ENCODE data around the gene GPC6.

DNA sequence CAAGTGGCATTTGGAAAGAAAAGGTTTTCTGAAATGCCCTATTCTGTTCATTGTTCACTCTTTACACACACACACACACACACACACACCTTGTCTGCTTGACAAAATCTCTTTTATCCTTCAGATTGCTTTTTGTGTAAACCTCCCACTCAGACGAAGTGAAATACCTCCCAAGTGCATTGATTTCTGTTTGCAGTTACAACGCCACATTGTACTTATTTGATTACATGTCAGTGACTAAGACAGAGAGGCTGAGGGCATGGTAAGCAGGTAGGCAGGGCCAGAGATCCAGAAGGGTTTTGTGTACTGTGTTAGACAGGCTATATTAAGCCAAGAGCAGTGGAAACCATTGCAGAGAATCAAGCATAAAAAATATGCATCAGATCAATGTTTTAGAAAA lies 561.8 kb downstream of the GPC6 start:
- TF ChIP-seq POLR2A (IDR thresholded peaks at IDR 0.05; ENCODE audit: extremely low read depth, insufficient read length) (no peak), MYC (IDR thresholded peaks at IDR 0.05; ENCODE audit: low read depth, low read length) (no peak)
- TF ChIP-seq, protein P1, sequence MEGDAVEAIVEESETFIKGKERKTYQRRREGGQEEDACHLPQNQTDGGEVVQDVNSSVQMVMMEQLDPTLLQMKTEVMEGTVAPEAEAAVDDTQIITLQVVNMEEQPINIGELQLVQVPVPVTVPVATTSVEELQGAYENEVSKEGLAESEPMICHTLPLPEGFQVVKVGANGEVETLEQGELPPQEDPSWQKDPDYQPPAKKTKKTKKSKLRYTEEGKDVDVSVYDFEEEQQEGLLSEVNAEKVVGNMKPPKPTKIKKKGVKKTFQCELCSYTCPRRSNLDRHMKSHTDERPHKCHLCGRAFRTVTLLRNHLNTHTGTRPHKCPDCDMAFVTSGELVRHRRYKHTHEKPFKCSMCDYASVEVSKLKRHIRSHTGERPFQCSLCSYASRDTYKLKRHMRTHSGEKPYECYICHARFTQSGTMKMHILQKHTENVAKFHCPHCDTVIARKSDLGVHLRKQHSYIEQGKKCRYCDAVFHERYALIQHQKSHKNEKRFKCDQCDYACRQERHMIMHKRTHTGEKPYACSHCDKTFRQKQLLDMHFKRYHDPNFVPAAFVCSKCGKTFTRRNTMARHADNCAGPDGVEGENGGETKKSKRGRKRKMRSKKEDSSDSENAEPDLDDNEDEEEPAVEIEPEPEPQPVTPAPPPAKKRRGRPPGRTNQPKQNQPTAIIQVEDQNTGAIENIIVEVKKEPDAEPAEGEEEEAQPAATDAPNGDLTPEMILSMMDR (IDR thresholded peaks at IDR 0.05; ENCODE audit: low read depth, low read length) = no peak

All from NB4 (cell line).